NCI-H2227 (cell line): ENCODE measurements around the gene MORN4.
"Not testable (repeated sequence)": the region's sequence is repeated elsewhere in the genome, so short reads cannot be mapped to it uniquely, and the experiment has no call there.

ENCODE experiments used
- DNase-seq: peaks from one replicate; lab custom pipeline; 2025; ENCODE audit not compliant: unreplicated experiment; lab: John Stamatoyannopoulos, UW

Gene MORN4

GRCh38 chr10:97642471-97643159 lies 9.3 kb upstream of the MORN4 start:
- DNase-seq = not testable (repeated sequence)

GRCh38 chr10:97640868-97641811 lies 7.8 kb upstream of the MORN4 start:
- DNase-seq = peak; percentile 27

GRCh38 chr10:97640174-97640867 lies 7.0 kb upstream of the MORN4 start, which contains the start of gene PI4K2A:
TSS of gene PI4K2A (plus strand) at chr10:97640671. CDS start at chr10:97640743, 72 bp downstream.
- peak; percentile 98 for DNase-seq

- DNase-seq = not testable (repeated sequence)
These were observed 5.8 kb upstream of the MORN4 start for GRCh38 chr10:97639090-97639489.

GRCh38 chr10:97635577-97635976 lies 2.3 kb upstream of the MORN4 start:
- no peak for DNase-seq

GRCh38 chr10:97633921-97634320 lies 621 bp upstream of the MORN4 start:
- peak; percentile 39 for DNase-seq

- no peak for DNase-seq
These were observed 2.2 kb downstream of the MORN4 start for GRCh38 chr10:97631098-97631497.

GRCh38 chr10:97629289-97629688 lies 4.0 kb downstream of the MORN4 start:
- no peak for DNase-seq

- no peak for DNase-seq
These were observed 5.1 kb downstream of the MORN4 start for GRCh38 chr10:97628228-97628627.

- DNase-seq = no peak
These were observed 5.6 kb downstream of the MORN4 start for GRCh38 chr10:97627731-97628130.

- no peak for DNase-seq
These were observed 10.0 kb downstream of the MORN4 start for GRCh38 chr10:97623277-97623676.

- no peak for DNase-seq
These were observed 14.6 kb downstream of the MORN4 start for GRCh38 chr10:97618733-97619132.

- DNase-seq = no peak
These were observed 15.0 kb downstream of the MORN4 start for GRCh38 chr10:97618285-97618684.

GRCh38 chr10:97612386-97612785 lies 20.9 kb downstream of the MORN4 start:
- DNase-seq = peak; percentile 48

GRCh38 chr10:97611473-97611872 lies 21.8 kb downstream of the MORN4 start:
- DNase-seq = no peak

- DNase-seq = no peak
These were observed 24.2 kb downstream of the MORN4 start for GRCh38 chr10:97608991-97609561.

GRCh38 chr10:97607095-97607636 lies 26.1 kb downstream of the MORN4 start:
- DNase-seq = no peak

- DNase-seq = no peak
These were observed 31.8 kb downstream of the MORN4 start for GRCh38 chr10:97601268-97602215.

GRCh38 chr10:97600616-97601015 lies 32.7 kb downstream of the MORN4 start:
- DNase-seq = no peak

GRCh38 chr10:97599272-97599619 lies 34.1 kb downstream of the MORN4 start:
- DNase-seq = no peak
